ENCODE data around the gene APIP.

Gene APIP

DNA sequence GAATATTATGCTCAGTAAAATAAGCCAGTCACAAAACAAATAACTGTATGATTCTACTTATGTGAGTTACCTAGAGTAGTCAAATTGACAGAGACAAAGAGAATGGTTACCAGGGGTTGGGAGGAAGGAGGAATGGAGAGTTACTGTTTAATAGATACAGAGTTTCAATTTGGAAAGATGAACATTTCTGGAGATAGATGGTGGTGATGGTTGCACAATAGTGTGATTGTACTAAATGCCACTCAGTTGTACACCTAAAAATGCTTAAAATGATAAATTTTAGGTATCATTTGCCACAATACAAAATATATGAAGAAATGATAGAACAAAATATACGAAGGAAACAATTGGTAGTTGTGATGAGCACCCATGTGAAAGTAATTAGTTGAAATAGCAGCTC lies 43.6 kb upstream of the APIP start:
- H3K27me3 ChIP-seq (replicated peaks), result no peaks in the 10 kb centered on the region
- no peak overlapping the region for H3K27ac ChIP-seq
- TF ChIP-seq, protein P1, sequence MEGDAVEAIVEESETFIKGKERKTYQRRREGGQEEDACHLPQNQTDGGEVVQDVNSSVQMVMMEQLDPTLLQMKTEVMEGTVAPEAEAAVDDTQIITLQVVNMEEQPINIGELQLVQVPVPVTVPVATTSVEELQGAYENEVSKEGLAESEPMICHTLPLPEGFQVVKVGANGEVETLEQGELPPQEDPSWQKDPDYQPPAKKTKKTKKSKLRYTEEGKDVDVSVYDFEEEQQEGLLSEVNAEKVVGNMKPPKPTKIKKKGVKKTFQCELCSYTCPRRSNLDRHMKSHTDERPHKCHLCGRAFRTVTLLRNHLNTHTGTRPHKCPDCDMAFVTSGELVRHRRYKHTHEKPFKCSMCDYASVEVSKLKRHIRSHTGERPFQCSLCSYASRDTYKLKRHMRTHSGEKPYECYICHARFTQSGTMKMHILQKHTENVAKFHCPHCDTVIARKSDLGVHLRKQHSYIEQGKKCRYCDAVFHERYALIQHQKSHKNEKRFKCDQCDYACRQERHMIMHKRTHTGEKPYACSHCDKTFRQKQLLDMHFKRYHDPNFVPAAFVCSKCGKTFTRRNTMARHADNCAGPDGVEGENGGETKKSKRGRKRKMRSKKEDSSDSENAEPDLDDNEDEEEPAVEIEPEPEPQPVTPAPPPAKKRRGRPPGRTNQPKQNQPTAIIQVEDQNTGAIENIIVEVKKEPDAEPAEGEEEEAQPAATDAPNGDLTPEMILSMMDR (IDR thresholded peaks at IDR 0.05; ENCODE audit: low read depth, low read length, missing control alignments), result no peak
- no peak for DNase-seq
- no peak overlapping the region for H3K4me3 ChIP-seq (ENCODE audit: low read depth, low read length)
- no peaks in the 10 kb centered on the region for H3K36me3 ChIP-seq (replicated peaks)
- in situ Hi-C loops (cut with HindIII; ENCODE audit: low pct_ligation_motif_present, low sequenced_read_pairs), result no loop called here

DNA sequence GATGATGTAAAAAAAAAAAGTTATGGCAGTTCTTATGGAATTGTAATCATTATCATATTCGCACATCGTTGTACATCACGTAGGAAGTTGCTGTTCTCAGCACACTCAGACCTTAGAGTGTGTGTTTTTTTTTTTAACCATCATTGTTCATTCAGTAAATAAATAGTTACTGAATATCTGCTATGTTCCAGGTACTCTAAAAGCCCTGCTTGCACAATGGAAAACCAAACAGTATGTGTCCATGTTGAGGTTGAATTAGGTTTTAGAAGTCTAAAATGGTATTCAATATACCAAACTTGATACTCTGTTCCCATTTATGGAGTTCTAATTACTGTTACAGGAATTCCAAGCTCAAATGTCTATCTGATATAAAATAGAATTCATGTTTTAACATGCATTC lies 41.4 kb upstream of the APIP start:
- TF ChIP-seq, protein P1 (IDR thresholded peaks at IDR 0.05; ENCODE audit: low read depth, low read length, missing control alignments), result no peak
- in situ Hi-C loops (cut with HindIII; ENCODE audit: low pct_ligation_motif_present, low sequenced_read_pairs), result no loop called here
- H3K4me3 ChIP-seq (ENCODE audit: low read depth, low read length), result no peak overlapping the region
- H3K36me3 ChIP-seq (replicated peaks), result no peaks in the 10 kb centered on the region
- no peak overlapping the region for H3K27ac ChIP-seq
- no peak for DNase-seq
- H3K27me3 ChIP-seq (replicated peaks), result no peaks in the 10 kb centered on the region

DNA sequence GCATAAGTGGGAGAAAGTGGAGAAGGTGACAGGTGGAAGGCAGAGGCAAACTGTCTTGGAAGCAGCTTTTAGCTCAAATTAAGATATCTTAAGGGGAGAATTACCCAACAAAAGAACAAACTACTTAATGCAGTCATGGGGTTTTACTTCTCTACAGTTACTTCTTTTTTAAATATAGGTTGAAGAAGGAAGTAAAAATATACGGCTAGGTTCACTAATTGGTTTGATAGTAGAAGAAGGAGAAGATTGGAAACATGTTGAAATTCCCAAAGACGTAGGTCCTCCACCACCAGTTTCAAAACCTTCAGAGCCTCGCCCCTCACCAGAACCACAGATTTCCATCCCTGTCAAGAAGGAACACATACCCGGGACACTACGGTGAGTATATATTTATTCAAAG lies 41.0 kb upstream of the APIP start:
- no peak overlapping the region for H3K4me3 ChIP-seq (ENCODE audit: low read depth, low read length)
- no peak overlapping the region for H3K27ac ChIP-seq
- TF ChIP-seq, protein P1 (IDR thresholded peaks at IDR 0.05; ENCODE audit: low read depth, low read length, missing control alignments), result no peak
- in situ Hi-C loops (cut with HindIII; ENCODE audit: low pct_ligation_motif_present, low sequenced_read_pairs), result no loop called here
- H3K27me3 ChIP-seq (replicated peaks), result no peaks in the 10 kb centered on the region
- no peaks in the 10 kb centered on the region for H3K36me3 ChIP-seq (replicated peaks)
- DNase-seq, result no peak

DNA sequence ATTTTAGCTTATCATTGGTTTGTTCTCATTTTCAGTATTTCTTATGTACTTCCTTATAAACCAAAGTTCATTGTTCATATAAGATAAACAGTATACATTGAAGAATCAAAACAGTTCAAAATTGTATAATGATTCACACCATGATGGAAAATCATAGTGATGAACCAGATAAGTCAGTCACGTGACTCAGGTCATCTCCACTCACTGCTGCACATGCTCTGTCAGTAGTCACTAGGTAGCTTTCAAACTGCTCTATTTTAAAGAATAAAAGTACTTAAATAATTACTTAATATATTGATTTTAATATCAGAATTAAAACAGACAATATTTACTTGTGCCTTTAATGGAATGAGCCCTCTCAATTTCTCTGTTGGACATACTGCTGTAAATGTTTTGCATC lies 37.8 kb upstream of the APIP start:
- Histone ChIP-seq H3K27me3 (replicated peaks) (no peaks in the 10 kb centered on the region), H3K4me3 (ENCODE audit: low read depth, low read length) (no peak overlapping the region), H3K27ac (no peak overlapping the region), H3K36me3 (replicated peaks) (no peaks in the 10 kb centered on the region)
- DNase-seq, result no peak
- TF ChIP-seq, protein P1 (IDR thresholded peaks at IDR 0.05; ENCODE audit: low read depth, low read length, missing control alignments), result no peak
- in situ Hi-C loops (cut with HindIII; ENCODE audit: low pct_ligation_motif_present, low sequenced_read_pairs), result no loop called here

DNA sequence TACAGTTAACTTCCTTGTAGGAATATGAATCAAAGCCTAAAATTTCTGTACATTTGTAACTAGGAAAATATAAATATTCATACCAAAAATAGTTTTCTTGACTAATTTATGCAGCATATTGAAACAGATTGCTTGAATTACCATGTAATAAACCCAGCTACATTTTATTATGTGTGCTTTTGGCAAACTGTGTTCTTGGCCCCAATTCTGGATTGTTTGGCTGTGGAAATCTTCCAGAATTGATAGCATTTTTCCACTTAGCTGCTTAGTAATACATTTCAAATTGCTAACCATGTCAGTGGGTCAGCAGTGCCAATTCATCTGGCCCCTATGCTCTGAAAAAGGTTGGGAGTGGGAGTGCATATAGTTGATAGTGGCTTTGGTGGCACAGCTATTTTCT lies 32.5 kb upstream of the APIP start:
- H3K4me3 ChIP-seq (ENCODE audit: low read depth, low read length), result no peak overlapping the region
- in situ Hi-C loops (cut with HindIII; ENCODE audit: low pct_ligation_motif_present, low sequenced_read_pairs), result loop anchor here (25.0 kb wide), 1 partner anchor 439 kb away; no protein-coding TSS in a partner anchor

DNA sequence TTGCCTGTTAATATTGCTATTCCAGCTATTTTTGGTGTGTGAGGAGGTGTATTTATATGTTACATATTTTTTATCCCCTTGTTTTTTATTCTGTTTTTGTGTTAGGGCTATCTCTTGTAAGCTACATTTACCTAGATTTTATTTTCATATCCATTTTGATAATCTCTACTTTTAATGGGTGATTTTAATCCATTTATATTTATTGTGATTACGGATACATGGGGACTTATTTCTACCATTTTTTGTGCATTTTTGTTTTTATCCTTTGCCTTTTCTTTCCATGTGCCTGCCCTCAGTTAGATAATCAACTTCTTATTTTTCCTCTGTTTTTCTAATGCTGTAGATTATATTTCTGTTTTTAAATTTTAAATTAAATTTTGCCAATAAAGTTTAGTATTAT lies 28.5 kb upstream of the APIP start:
- in situ Hi-C loops (cut with HindIII; ENCODE audit: low pct_ligation_motif_present, low sequenced_read_pairs), result loop anchor here (25.0 kb wide), 1 partner anchor 443 kb away; no protein-coding TSS in a partner anchor
- H3K27me3 ChIP-seq (replicated peaks), result no peaks in the 10 kb centered on the region
- H3K4me3 ChIP-seq (ENCODE audit: low read depth, low read length), result no peak overlapping the region
- TF ChIP-seq, protein P1 (IDR thresholded peaks at IDR 0.05; ENCODE audit: low read depth, low read length, missing control alignments), result no peak
- DNase-seq, result no peak
- H3K36me3 ChIP-seq (replicated peaks), result no peaks in the 10 kb centered on the region
- H3K27ac ChIP-seq, result no peak overlapping the region

More for the DNA sequence above, 32.5 kb upstream of the APIP start:
- TF ChIP-seq, protein P1 (IDR thresholded peaks at IDR 0.05; ENCODE audit: low read depth, low read length, missing control alignments), result no peak
- no peak for DNase-seq
- Histone ChIP-seq H3K27ac (no peak overlapping the region), H3K36me3 (replicated peaks) (no peaks in the 10 kb centered on the region), H3K27me3 (replicated peaks) (no peaks in the 10 kb centered on the region)
